ENCODE data around the gene GAB2. TPM values are rescaled to one million over a fixed set of nuclear protein-coding genes. Genes with fewer than 3 reads are reported as not detected.

GAB2 gene
- total and polyA plus RNA-seq, 2 experiments from 2014 or later: 4.9 to 10.2 TPM

GRCh38 chr11:78171951-78172350 lies 245.7 kb downstream of the GAB2 start:
- no peaks in the 10 kb centered on the region for H3K79me2 ChIP-seq
- H3K4me1 ChIP-seq (ENCODE audit: insufficient read depth): peaks cover 14% of the 10 kb centered on the region
- no peak for DNase-seq (ENCODE audit: low spot score)
- no peak overlapping the region for H3K4me2 ChIP-seq
- 98% methylated on average over 6 of the region's 6 CpGs for WGBS (ENCODE audit: low lambda C conversion rate, missing lambda C conversion rate)
- no peaks in the 10 kb centered on the region for H4K20me1 ChIP-seq (ENCODE audit: insufficient read depth, poor library complexity, severe bottlenecking)
- TF ChIP-seq EZH2phosphoT487 (IDR thresholded peaks at IDR 0.05; ENCODE audit: low read depth, severe bottlenecking, unreplicated experiment): no peak
- no peak for TF ChIP-seq EZH2 (IDR thresholded peaks at IDR 0.05; ENCODE audit: borderline replicate concordance)
- no peak for TF ChIP-seq CTCF (IDR thresholded peaks at IDR 0.05; ENCODE audit: poor library complexity)
- H3K9me2 ChIP-seq (replicated peaks; ENCODE audit: insufficient read depth): no peaks in the 10 kb centered on the region
- H3K36me3 ChIP-seq (replicated peaks; ENCODE audit: insufficient read depth, low read depth): no peaks in the 10 kb centered on the region
- H3K4me3 ChIP-seq: no peak overlapping the region
- H3K27me3 ChIP-seq: no peaks in the 10 kb centered on the region
- no peak overlapping the region for H2AFZ ChIP-seq
- H3K9me3 ChIP-seq (ENCODE audit: low read depth): no peaks in the 10 kb centered on the region
- no peak overlapping the region for H3K27ac ChIP-seq

GRCh38 chr11:78170874-78171549 lies 246.6 kb downstream of the GAB2 start:
- H3K27ac ChIP-seq: no peak overlapping the region
- 73% methylated on average over 7 of the region's 7 CpGs for WGBS (ENCODE audit: low lambda C conversion rate, missing lambda C conversion rate)
- no peaks in the 10 kb centered on the region for H3K9me3 ChIP-seq (ENCODE audit: low read depth)

GRCh38 chr11:78170413-78170812 lies 247.2 kb downstream of the GAB2 start:
- no peak for TF ChIP-seq CTCF (IDR thresholded peaks at IDR 0.05; ENCODE audit: poor library complexity)
- TF ChIP-seq EZH2 (IDR thresholded peaks at IDR 0.05; ENCODE audit: borderline replicate concordance): no peak
- no peak for TF ChIP-seq EZH2phosphoT487 (IDR thresholded peaks at IDR 0.05; ENCODE audit: low read depth, severe bottlenecking, unreplicated experiment)
- H3K79me2 ChIP-seq: no peaks in the 10 kb centered on the region
- H3K9me3 ChIP-seq (ENCODE audit: low read depth): no peaks in the 10 kb centered on the region
- H2AFZ ChIP-seq: no peak overlapping the region
- no peak for DNase-seq (ENCODE audit: low spot score)
- H3K4me1 ChIP-seq (ENCODE audit: insufficient read depth): peaks cover 17% of the 10 kb centered on the region
- no peak overlapping the region for H3K27ac ChIP-seq
- no peak overlapping the region for H3K4me2 ChIP-seq
- no peaks in the 10 kb centered on the region for H3K36me3 ChIP-seq (replicated peaks; ENCODE audit: insufficient read depth, low read depth)
- 96% methylated on average over 11 of the region's 11 CpGs for WGBS (ENCODE audit: low lambda C conversion rate, missing lambda C conversion rate)
- no peak overlapping the region for H3K4me3 ChIP-seq
- no peaks in the 10 kb centered on the region for H4K20me1 ChIP-seq (ENCODE audit: insufficient read depth, poor library complexity, severe bottlenecking)
- no peaks in the 10 kb centered on the region for H3K9me2 ChIP-seq (replicated peaks; ENCODE audit: insufficient read depth)
- no peaks in the 10 kb centered on the region for H3K27me3 ChIP-seq

More at GRCh38 chr11:78170874-78171549, 246.6 kb downstream of the GAB2 start:
- Histone ChIP-seq H3K4me3 (no peak overlapping the region), H3K79me2 (no peaks in the 10 kb centered on the region), H3K4me2 (no peak overlapping the region), H3K36me3 (replicated peaks; ENCODE audit: insufficient read depth, low read depth) (no peaks in the 10 kb centered on the region), H2AFZ (no peak overlapping the region), H3K4me1 (ENCODE audit: insufficient read depth) (peaks cover 17% of the 10 kb centered on the region), H3K27me3 (no peaks in the 10 kb centered on the region), H4K20me1 (ENCODE audit: insufficient read depth, poor library complexity, severe bottlenecking) (no peaks in the 10 kb centered on the region), H3K9me2 (replicated peaks; ENCODE audit: insufficient read depth) (no peaks in the 10 kb centered on the region)
- TF ChIP-seq EZH2phosphoT487 (IDR thresholded peaks at IDR 0.05; ENCODE audit: low read depth, severe bottlenecking, unreplicated experiment) (no peak), CTCF (IDR thresholded peaks at IDR 0.05; ENCODE audit: poor library complexity) (no peak), EZH2 (IDR thresholded peaks at IDR 0.05; ENCODE audit: borderline replicate concordance) (no peak)
- no peak for DNase-seq (ENCODE audit: low spot score)

Measured in hepatocyte (in vitro differentiated cells).